Activated naive CD4-positive, alpha-beta T cell treated with anti-CD3 and anti-CD28 coated beads for 36 hours (primary cell): ENCODE measurements around the gene LHFPL3. TPM values are rescaled to one million over a fixed set of nuclear protein-coding genes. Genes with fewer than 3 reads are reported as not detected.

Experiments
- CTCF ChIA-PET: fragments of 350-600 bp; sonication (Branson Sonifier 250); formaldehyde crosslinking; loops from one replicate; lab custom pipeline; 2021; ENCODE audit warnings: antibody characterized with exemption; lab: Charles Lee
- DNase-seq: peaks from one replicate; pipeline ENCODE4 v3.0.0-alpha.2; 2020
- H3K27ac Mint-ChIP-seq: one replicate; pipeline ENCODE4 v1.8.0; 2021; ENCODE audit warnings: mild to moderate bottlenecking, mixed read lengths
- H3K27me3 Mint-ChIP-seq: one replicate; pipeline ENCODE4 v1.8.0; 2021; ENCODE audit warnings: low read depth, mixed read lengths
- H3K36me3 Mint-ChIP-seq: one replicate; pipeline ENCODE4 v1.8.0; 2021; ENCODE audit warnings: low read depth, mixed read lengths
- H3K4me1 Mint-ChIP-seq: one replicate; pipeline ENCODE4 v1.8.0; 2021; ENCODE audit warnings: low read depth, mixed read lengths
- H3K4me3 Mint-ChIP-seq: one replicate; pipeline ENCODE4 v1.8.0; 2021; ENCODE audit warnings: mild to moderate bottlenecking, moderate library complexity, mixed read lengths
- H3K9me3 Mint-ChIP-seq: one replicate; pipeline ENCODE4 v1.8.0; 2021; ENCODE audit warnings: mixed read lengths
- intact Hi-C: fragments of 100-400 bp; cut with micrococcal nuclease; formaldehyde crosslinking; loops from one replicate; pipeline ENCODE4 v1.15.1; 2023
- total RNA-seq, 2 experiments: library from RNA; stranded (reverse); gene quantifications; one replicate each; pipeline ENCODE4 v1.2.3, GENCODE V29; 2021

LHFPL3 gene
- total RNA-seq, 2 experiments from 2014 or later: not detected

- Mint-ChIP-seq H3K4me1 (no peaks in the 10 kb centered on the region), H3K27ac (no peak overlapping the region), H3K36me3 (no peaks in the 10 kb centered on the region), H3K27me3 (peaks cover 13% of the 10 kb centered on the region), H3K4me3 (no peak overlapping the region), H3K9me3 (no peaks in the 10 kb centered on the region)
- intact Hi-C loops: no loop called here
- CTCF ChIA-PET: no interaction called here
- no peak for DNase-seq
Measured at GRCh38 chr7:104801022-104801421, 472.6 kb downstream of the LHFPL3 start.

GRCh38 chr7:104803931-104804330 lies 475.5 kb downstream of the LHFPL3 start:
- Mint-ChIP-seq H3K4me3 (no peak overlapping the region), H3K9me3 (no peaks in the 10 kb centered on the region), H3K36me3 (no peaks in the 10 kb centered on the region), H3K27me3 (peaks cover 19% of the 10 kb centered on the region), H3K27ac (no peak overlapping the region), H3K4me1 (no peaks in the 10 kb centered on the region)
- CTCF ChIA-PET: interaction anchor here (0.7 kb wide), 1 partner anchor 51 kb away, joined by 3 read pairs; no protein-coding TSS in a partner anchor
- DNase-seq: no peak
- intact Hi-C loops: no loop called here

- Mint-ChIP-seq H3K27me3 (peaks cover 17% of the 10 kb centered on the region), H3K4me1 (no peaks in the 10 kb centered on the region), H3K27ac (no peak overlapping the region), H3K9me3 (no peaks in the 10 kb centered on the region), H3K36me3 (no peaks in the 10 kb centered on the region), H3K4me3 (no peak overlapping the region)
- CTCF ChIA-PET: no interaction called here
- intact Hi-C loops: no loop called here
- DNase-seq: no peak
Measured at GRCh38 chr7:104804696-104805095, 476.3 kb downstream of the LHFPL3 start.

GRCh38 chr7:104805449-104806317 lies 477.3 kb downstream of the LHFPL3 start:
- H3K4me1 Mint-ChIP-seq: no peaks in the 10 kb centered on the region
- H3K27me3 Mint-ChIP-seq: peaks cover 13% of the 10 kb centered on the region
- H3K4me3 Mint-ChIP-seq: no peak overlapping the region
- intact Hi-C loops: no loop called here
- no peaks in the 10 kb centered on the region for H3K9me3 Mint-ChIP-seq
- no peak for DNase-seq
- CTCF ChIA-PET: no interaction called here
- no peaks in the 10 kb centered on the region for H3K36me3 Mint-ChIP-seq
- no peak overlapping the region for H3K27ac Mint-ChIP-seq

- no peak overlapping the region for H3K4me3 Mint-ChIP-seq
- intact Hi-C loops: no loop called here
- no peak overlapping the region for H3K27ac Mint-ChIP-seq
- H3K27me3 Mint-ChIP-seq: peaks cover 9% of the 10 kb centered on the region
- no peaks in the 10 kb centered on the region for H3K4me1 Mint-ChIP-seq
- no peaks in the 10 kb centered on the region for H3K9me3 Mint-ChIP-seq
- CTCF ChIA-PET: no interaction called here
- no peak for DNase-seq
- no peaks in the 10 kb centered on the region for H3K36me3 Mint-ChIP-seq
Measured at GRCh38 chr7:104807671-104808070, 479.3 kb downstream of the LHFPL3 start.

GRCh38 chr7:104809906-104810305 lies 481.5 kb downstream of the LHFPL3 start:
- CTCF ChIA-PET: interaction anchor here (1.0 kb wide), 1 partner anchor 38 kb away, joined by 4 read pairs; no protein-coding TSS in a partner anchor
- intact Hi-C loops: no loop called here
- H3K4me3 Mint-ChIP-seq: no peak overlapping the region
- no peaks in the 10 kb centered on the region for H3K36me3 Mint-ChIP-seq
- no peaks in the 10 kb centered on the region for H3K4me1 Mint-ChIP-seq
- peaks cover 7% of the 10 kb centered on the region for H3K27me3 Mint-ChIP-seq
- H3K27ac Mint-ChIP-seq: no peak overlapping the region
- DNase-seq: no peak
- H3K9me3 Mint-ChIP-seq: no peaks in the 10 kb centered on the region

GRCh38 chr7:104814126-104814525 lies 485.7 kb downstream of the LHFPL3 start:
- Mint-ChIP-seq H3K27me3 (no peaks in the 10 kb centered on the region), H3K27ac (no peak overlapping the region), H3K9me3 (no peaks in the 10 kb centered on the region), H3K4me3 (no peak overlapping the region), H3K36me3 (no peaks in the 10 kb centered on the region), H3K4me1 (peaks cover 3% of the 10 kb centered on the region)
- intact Hi-C loops: no loop called here
- CTCF ChIA-PET: interaction anchor here (1.0 kb wide), 1 partner anchor 34 kb away, joined by 4 read pairs; no protein-coding TSS in a partner anchor
- DNase-seq: no peak

- CTCF ChIA-PET: interaction anchor here (1.0 kb wide), 1 partner anchor 33 kb away, joined by 4 read pairs; no protein-coding TSS in a partner anchor
- Mint-ChIP-seq H3K27me3 (no peaks in the 10 kb centered on the region), H3K4me3 (no peak overlapping the region), H3K27ac (no peak overlapping the region), H3K4me1 (peaks cover 3% of the 10 kb centered on the region), H3K36me3 (no peaks in the 10 kb centered on the region), H3K9me3 (no peaks in the 10 kb centered on the region)
- no peak for DNase-seq
- intact Hi-C loops: no loop called here
Measured at GRCh38 chr7:104814671-104815400, 486.4 kb downstream of the LHFPL3 start.

- H3K36me3 Mint-ChIP-seq: no peaks in the 10 kb centered on the region
- H3K27ac Mint-ChIP-seq: no peak overlapping the region
- no peaks in the 10 kb centered on the region for H3K9me3 Mint-ChIP-seq
- intact Hi-C loops: no loop called here
- CTCF ChIA-PET: no interaction called here
- H3K27me3 Mint-ChIP-seq: no peaks in the 10 kb centered on the region
- DNase-seq: no peak
- H3K4me3 Mint-ChIP-seq: no peak overlapping the region
- peaks cover 3% of the 10 kb centered on the region for H3K4me1 Mint-ChIP-seq
Measured at GRCh38 chr7:104816537-104816936, 488.1 kb downstream of the LHFPL3 start.

- CTCF ChIA-PET: no interaction called here
- DNase-seq: no peak
- Mint-ChIP-seq H3K27me3 (no peaks in the 10 kb centered on the region), H3K27ac (no peak overlapping the region), H3K4me1 (peaks cover 3% of the 10 kb centered on the region), H3K9me3 (no peaks in the 10 kb centered on the region), H3K36me3 (no peaks in the 10 kb centered on the region), H3K4me3 (no peak overlapping the region)
- intact Hi-C loops: no loop called here
Measured at GRCh38 chr7:104818961-104819880, 490.8 kb downstream of the LHFPL3 start.

GRCh38 chr7:104820836-104821535 lies 492.6 kb downstream of the LHFPL3 start:
- intact Hi-C loops: no loop called here
- Mint-ChIP-seq H3K36me3 (no peaks in the 10 kb centered on the region), H3K27ac (no peak overlapping the region), H3K27me3 (no peaks in the 10 kb centered on the region), H3K9me3 (no peaks in the 10 kb centered on the region), H3K4me3 (no peak overlapping the region), H3K4me1 (peaks cover under 1% of the 10 kb centered on the region)
- DNase-seq: no peak
- CTCF ChIA-PET: no interaction called here
